Pancreas (tissue), 10 donors: Measurements from ENCODE around the gene FSTL4. TPM values are rescaled to one million over a fixed set of nuclear protein-coding genes. Genes with fewer than 3 reads are reported as not detected.

Source experiments
- ATAC-seq, 4 donors: fragments of 200-7000 bp; cut with Tn5 transposase; one replicate each; pipeline versions ENCODE4 v1.8.0 to v1.9.1; 2020; ENCODE audit warnings: mild to moderate bottlenecking in 4 of 4, moderate library complexity in 4 of 4
- DNase-seq, 6 donors: peaks; one replicate each; pipeline ENCODE4 v3.0.0-alpha.2; 2020
- FAIRE-seq: peaks from 2 replicates; lab custom pipeline; 2012; peaks lifted over from hg19 to GRCh38; lab: Jason Lieb, UNC
- H3K27ac ChIP-seq, 4 donors: fragments of 200-600 bp; sonication (generic); 1 replicate in 3 of 4; 2 replicates in 1 of 4; pipeline versions ENCODE4 v1.5.0 to v1.8.0; 2020
- H3K27me3 ChIP-seq, 4 donors: fragments of 200-600 bp; one replicate each; pipeline ENCODE4 v1.8.0; 2021
- H3K36me3 ChIP-seq, 3 donors: fragments of 200-600 bp; sonication (generic) in 1 of 3; one replicate each; pipeline versions ENCODE4 v1.5.0 to v1.8.0; 2020 to 2021
- H3K4me1 ChIP-seq, 3 donors: fragments of 200-600 bp; one replicate each; pipeline ENCODE4 v1.8.0; 2021
- H3K4me3 ChIP-seq, 4 donors: fragments of 200-600 bp; sonication (generic) in 2 of 4; one replicate each; pipeline versions ENCODE4 v1.5.0 to v1.8.0; 2020 to 2021
- H3K9me3 ChIP-seq, 4 donors: fragments of 200-600 bp; one replicate each; pipeline ENCODE4 v1.8.0; 2021
- WGBS, 2 donors: extraction: QIAGEN DNeasy Blood & Tissue Kit; methylation state at CpG; one replicate each; pipeline ENCODE4 v1.1.7; 2013; 5-methylcytosine and 5-hydroxymethylcytosine counted together
- intact Hi-C, 3 donors: fragments of 100-400 bp; cut with DNase I; formaldehyde crosslinking; loops; one replicate each; pipeline versions ENCODE4 v1.11.1 to v1.14.2; 2022
- polyA plus RNA-seq, 2 donors: library from polyadenylated mRNA; stranded (reverse); fragments of 200-250 nt; gene quantifications; one replicate each; pipeline ENCODE4 v1.2.3, GENCODE V29; 2013
- total RNA-seq, 6 donors: library from RNA; stranded (reverse); fragmentation: NEBNext Ultra II Directional in 4 of 6; extraction: Animal tissue kit (Norgen Biotek cat#: 25700) in 4 of 6; gene quantifications; one replicate each; pipeline versions ENCODE4 v1.2.1 to v1.2.4, GENCODE V29; 2021 to 2023
- TF ChIP-seq, protein P1 (sequence below), 4 donors: fragments of 200-600 bp; sonication (generic) in 3 of 4; IDR thresholded peaks; one replicate each; pipeline versions ENCODE4 v1.5.0 to v1.8.0; 2021; ENCODE audit warnings: antibody characterized with exemption in 4 of 4
- donor health status: healthy with polysubstance abuse.
- donor health status: DM: no; HTN: no; CAD: no; lungs with moderate emphysema.
- donor health status: DM: no; HTN: no; CAD: no.
- donor health status: control.
- donor health status: control.
- donor health status: Bipolar disorder and iron deficiency.
- donor health status: DM: yes; HTN: yes; CAD: no.
- donor health status: DM: no; HTN: no; CAD: no.
- donor health status: DM: no; HTN: no; CAD: no.
- donor health status: DM: yes; HTN: yes; CAD: no.

The FSTL4 gene
- total and polyA plus RNA-seq, 8 donors, result 0.68 to 2.4 (median 1.4) TPM

DNA sequence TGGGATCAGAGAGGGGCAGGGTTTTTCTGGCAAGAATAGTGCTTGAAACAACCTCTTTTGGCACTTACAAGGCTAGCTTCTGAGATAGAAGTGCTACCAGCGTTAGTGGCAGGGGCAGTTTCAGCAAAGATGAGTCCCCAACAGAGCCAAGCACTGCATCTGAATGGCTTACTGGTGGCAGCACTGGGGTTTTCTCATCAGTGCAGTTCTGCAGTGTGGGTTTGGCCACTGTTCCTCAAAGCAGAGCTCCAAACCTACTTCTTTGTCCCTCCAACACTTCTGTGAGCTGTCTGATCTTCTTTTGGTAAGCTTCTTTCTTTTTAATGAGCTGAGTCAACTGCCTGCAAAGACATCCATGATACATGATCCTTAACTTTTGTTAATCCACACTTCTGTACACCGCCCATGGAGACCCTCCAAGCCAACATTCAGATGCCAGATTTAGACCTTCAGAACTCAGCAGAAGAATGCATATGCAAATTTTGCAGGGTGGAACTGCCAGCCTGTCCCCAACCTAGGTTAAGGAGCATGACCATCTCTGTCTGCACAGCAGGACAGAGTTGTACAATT is 29.9 kb upstream of the FSTL4 start:
- no peak overlapping the region for H3K4me3 ChIP-seq
- TF ChIP-seq, protein P1, sequence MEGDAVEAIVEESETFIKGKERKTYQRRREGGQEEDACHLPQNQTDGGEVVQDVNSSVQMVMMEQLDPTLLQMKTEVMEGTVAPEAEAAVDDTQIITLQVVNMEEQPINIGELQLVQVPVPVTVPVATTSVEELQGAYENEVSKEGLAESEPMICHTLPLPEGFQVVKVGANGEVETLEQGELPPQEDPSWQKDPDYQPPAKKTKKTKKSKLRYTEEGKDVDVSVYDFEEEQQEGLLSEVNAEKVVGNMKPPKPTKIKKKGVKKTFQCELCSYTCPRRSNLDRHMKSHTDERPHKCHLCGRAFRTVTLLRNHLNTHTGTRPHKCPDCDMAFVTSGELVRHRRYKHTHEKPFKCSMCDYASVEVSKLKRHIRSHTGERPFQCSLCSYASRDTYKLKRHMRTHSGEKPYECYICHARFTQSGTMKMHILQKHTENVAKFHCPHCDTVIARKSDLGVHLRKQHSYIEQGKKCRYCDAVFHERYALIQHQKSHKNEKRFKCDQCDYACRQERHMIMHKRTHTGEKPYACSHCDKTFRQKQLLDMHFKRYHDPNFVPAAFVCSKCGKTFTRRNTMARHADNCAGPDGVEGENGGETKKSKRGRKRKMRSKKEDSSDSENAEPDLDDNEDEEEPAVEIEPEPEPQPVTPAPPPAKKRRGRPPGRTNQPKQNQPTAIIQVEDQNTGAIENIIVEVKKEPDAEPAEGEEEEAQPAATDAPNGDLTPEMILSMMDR (IDR thresholded peaks at IDR 0.05), result no peak
- no peak overlapping the region for H3K27ac ChIP-seq
- no peaks in the 10 kb centered on the region for H3K4me1 ChIP-seq
- no peaks in the 10 kb centered on the region for H3K27me3 ChIP-seq
- H3K36me3 ChIP-seq, result no peaks in the 10 kb centered on the region
- FAIRE-seq (no peak), ATAC-seq (no peak), DNase-seq (no peak)
- WGBS, 2 donors, result 60 to 74% methylated on average over 2 of the region's 2 CpGs
- H3K9me3 ChIP-seq, result no peaks in the 10 kb centered on the region
- intact Hi-C loops, result no loop called here

DNA sequence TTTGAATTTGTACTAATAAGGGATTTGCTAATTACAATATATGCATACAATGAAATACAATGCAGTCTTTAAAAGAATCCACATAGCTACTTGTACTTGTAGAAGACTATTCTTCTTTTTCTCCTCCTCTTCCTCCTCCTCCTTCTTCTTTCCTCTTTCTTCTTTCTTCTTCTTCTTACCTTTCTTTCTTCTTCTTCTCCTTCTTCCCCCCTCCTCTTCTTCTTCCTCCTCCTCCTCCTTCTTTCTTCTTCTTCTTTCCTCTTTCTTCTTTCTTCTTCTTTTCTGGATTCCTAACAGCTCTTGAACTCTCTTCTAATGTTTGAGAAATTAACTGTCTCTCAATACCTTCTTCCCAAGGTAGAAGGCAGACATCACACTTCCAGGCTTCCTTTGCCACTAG is 29.3 kb upstream of the FSTL4 start:
- DNase-seq, result no peak
- intact Hi-C loops, result no loop called here

DNA sequence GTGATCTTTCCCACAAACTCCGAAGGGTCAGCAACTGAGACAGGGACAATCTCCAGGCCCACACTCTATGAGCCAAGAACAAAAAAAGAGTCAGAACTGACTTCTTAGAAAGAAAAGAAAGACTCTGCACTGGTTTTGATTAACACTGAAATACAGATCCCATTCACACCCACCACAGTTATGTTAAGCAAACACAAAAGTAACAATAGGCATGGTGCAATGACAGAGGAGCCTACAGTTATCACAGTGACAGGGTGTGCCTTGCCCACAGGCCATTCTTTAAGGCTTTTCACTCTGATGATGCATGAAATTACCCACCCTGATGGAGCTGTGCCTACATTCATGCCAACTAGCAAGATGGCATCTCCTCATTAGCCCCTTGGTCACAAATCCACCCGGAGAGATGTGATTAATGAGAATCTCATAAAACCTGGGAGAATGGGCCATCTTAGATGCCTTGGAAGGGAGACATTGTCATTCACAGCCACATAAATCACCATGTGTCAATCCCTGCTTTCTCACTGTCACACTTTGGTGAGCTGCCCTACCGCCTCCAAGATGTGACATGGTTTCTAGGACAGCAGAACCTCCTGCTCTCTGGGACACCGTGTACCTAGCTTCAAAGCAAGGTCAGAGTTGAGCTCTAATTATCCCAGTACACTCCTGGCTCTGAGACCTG is 27.6 kb upstream of the FSTL4 start:
- TF ChIP-seq, protein P1 (IDR thresholded peaks at IDR 0.05), result no peak
- no peak for DNase-seq
- H3K27ac ChIP-seq, result no peak overlapping the region
- H3K4me3 ChIP-seq, result no peak overlapping the region
- no peak for ATAC-seq
- intact Hi-C loops, result no loop called here
- no peaks in the 10 kb centered on the region for H3K36me3 ChIP-seq
- no peaks in the 10 kb centered on the region for H3K27me3 ChIP-seq
- no peaks in the 10 kb centered on the region for H3K9me3 ChIP-seq
- WGBS, 2 donors, result 59 to 60% methylated on average over 4 of the region's 4 CpGs
- no peaks in the 10 kb centered on the region for H3K4me1 ChIP-seq
- FAIRE-seq, result no peak

More for the DNA sequence above, 29.3 kb upstream of the FSTL4 start:
- Histone ChIP-seq H3K27me3 (no peaks in the 10 kb centered on the region), H3K36me3 (no peaks in the 10 kb centered on the region), H3K27ac (no peak overlapping the region), H3K9me3 (no peaks in the 10 kb centered on the region), H3K4me3 (no peak overlapping the region), H3K4me1 (no peaks in the 10 kb centered on the region)
- no peak for FAIRE-seq
- ATAC-seq, result no peak
- TF ChIP-seq, protein P1 (IDR thresholded peaks at IDR 0.05), result no peak

DNA sequence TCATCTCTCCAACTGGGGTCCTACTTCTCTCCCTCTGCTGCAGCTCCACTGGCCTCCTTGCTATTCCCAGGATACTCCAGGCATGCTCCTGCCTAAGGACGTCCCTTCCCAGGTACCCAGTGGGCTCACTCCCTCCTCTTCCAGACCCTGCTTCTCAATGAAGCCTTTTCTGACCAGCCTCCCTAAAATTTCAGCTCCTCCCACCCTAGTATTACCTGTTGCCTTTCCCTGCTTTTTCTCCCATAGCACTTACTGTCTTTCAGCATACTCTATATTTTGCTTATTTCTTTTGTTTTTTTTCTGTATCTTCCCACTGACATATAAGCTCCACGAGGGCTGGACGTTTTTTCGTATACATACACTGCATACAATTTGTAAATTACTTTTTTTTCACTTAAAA is 26.1 kb upstream of the FSTL4 start:
- WGBS, 2 donors, result 23 to 46% methylated on average over 4 of the region's 4 CpGs
- Histone ChIP-seq H3K27ac (no peak overlapping the region), H3K27me3 (no peaks in the 10 kb centered on the region), H3K4me3 (no peak overlapping the region), H3K9me3 (no peaks in the 10 kb centered on the region), H3K4me1 (no peaks in the 10 kb centered on the region), H3K36me3 (no peaks in the 10 kb centered on the region)
- TF ChIP-seq, protein P1 (IDR thresholded peaks at IDR 0.05), result no peak
- intact Hi-C loops, result no loop called here
- FAIRE-seq, result no peak
- no peak for DNase-seq
- no peak for ATAC-seq

DNA sequence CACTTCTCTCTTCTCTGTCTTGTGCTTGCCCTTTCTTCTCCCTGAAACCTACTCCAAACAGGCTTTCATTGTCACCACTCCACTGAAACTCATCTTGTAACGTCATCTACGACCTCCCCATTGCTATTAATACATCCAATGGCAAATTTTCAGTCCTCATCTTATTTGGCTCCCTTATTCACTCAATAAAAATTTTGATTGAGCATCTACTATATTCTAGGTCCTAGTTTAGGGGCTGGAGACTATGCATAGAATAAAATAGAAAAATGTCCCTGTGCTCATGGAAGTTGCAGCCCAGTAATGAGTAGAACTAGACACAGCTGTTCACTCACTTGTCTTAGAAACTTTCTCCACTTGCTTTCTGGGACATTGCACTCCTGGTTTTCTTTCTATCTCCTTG is 24.9 kb upstream of the FSTL4 start:
- Histone ChIP-seq H3K4me1 (no peaks in the 10 kb centered on the region), H3K27me3 (no peaks in the 10 kb centered on the region), H3K27ac (no peak overlapping the region), H3K4me3 (no peak overlapping the region), H3K9me3 (no peaks in the 10 kb centered on the region), H3K36me3 (no peaks in the 10 kb centered on the region)
- intact Hi-C loops, result no loop called here
- FAIRE-seq, result no peak
- 38% methylated on average over 2 of the region's 2 CpGs for WGBS, 2 donors
- TF ChIP-seq, protein P1 (IDR thresholded peaks at IDR 0.05), result no peak
- DNase-seq, result no peak
- ATAC-seq, result no peak
